HepG2 (cell line): ENCODE results near the gene SNX4. TPM values are rescaled to one million over a fixed set of nuclear protein-coding genes. Genes with fewer than 3 reads are reported as not detected.

Source experiments
- CC2D1A ChIP-seq: sonication (generic); formaldehyde crosslinking; IDR thresholded peaks from 2 replicates; pipeline ENCODE4 v1.8.1; 2023; ENCODE audit warnings: mild to moderate bottlenecking, missing genetic modification reagents
- HOXA9 ChIP-seq: sonication (generic); formaldehyde crosslinking; IDR thresholded peaks from 2 replicates; pipeline ENCODE4 v1.8.1; 2022; ENCODE audit warnings: missing genetic modification reagents, mild to moderate bottlenecking, moderate library complexity, borderline replicate concordance
- KDM3A ChIP-seq: IDR thresholded peaks from 2 replicates; pipeline ENCODE4 v1.6.1; 2018; ENCODE audit warnings: low read depth, missing compliant biosample characterization
- NFRKB ChIP-seq: fragments of 450-650 bp; IDR thresholded peaks from 2 replicates; pipeline ENCODE4 v1.6.1; 2017
- SOX6 ChIP-seq, 2 experiments: fragments of 450-650 bp in 1 of 2; sonication (generic) in 1 of 2; formaldehyde crosslinking in 1 of 2; IDR thresholded peaks; 2 replicates each; pipeline versions ENCODE4 v1.4.0 to v1.6.1; 2017 to 2020; ENCODE audit warnings: antibody characterized with exemption in 1 of 2, mild to moderate bottlenecking in 1 of 2, missing genetic modification reagents in 1 of 2
- THAP9 ChIP-seq: sonication (generic); formaldehyde crosslinking; IDR thresholded peaks from 2 replicates; pipeline ENCODE4; 2020; ENCODE audit warnings: missing genetic modification reagents, mild to moderate bottlenecking, borderline replicate concordance
- ZBTB4 ChIP-seq: sonication (generic); formaldehyde crosslinking; IDR thresholded peaks from 2 replicates; pipeline ENCODE4 v1.4.0; 2020; ENCODE audit warnings: missing genetic modification reagents, mild to moderate bottlenecking, borderline replicate concordance
- ZIK1 ChIP-seq: sonication (generic); formaldehyde crosslinking; IDR thresholded peaks from 2 replicates; pipeline ENCODE4 v1.5.0; 2020; ENCODE audit warnings: mild to moderate bottlenecking, low read depth, missing genetic modification reagents, borderline replicate concordance
- ZKSCAN8 ChIP-seq: IDR thresholded peaks from 2 replicates; pipeline ENCODE4 v1.6.1; 2016; ENCODE audit warnings: borderline replicate concordance, missing genetic modification reagents, missing compliant biosample characterization
- ZNF383 ChIP-seq: sonication (generic); formaldehyde crosslinking; IDR thresholded peaks from 2 replicates; pipeline ENCODE4 v1.4.0; 2020; ENCODE audit warnings: missing genetic modification reagents, mild to moderate bottlenecking, borderline replicate concordance
- ZNF547 ChIP-seq: sonication (generic); formaldehyde crosslinking; IDR thresholded peaks from 2 replicates; pipeline ENCODE4 v1.5.1; 2020; ENCODE audit warnings: mild to moderate bottlenecking, missing genetic modification reagents
- ZNF7 ChIP-seq: IDR thresholded peaks from 2 replicates; pipeline ENCODE4 v1.6.1; 2016; ENCODE audit warnings: missing biosample characterization, missing genetic modification reagents
- ZNF704 ChIP-seq: sonication (generic); formaldehyde crosslinking; IDR thresholded peaks from 2 replicates; pipeline ENCODE4 v1.8.1; 2023; ENCODE audit warnings: mild to moderate bottlenecking, inconsistent platforms, moderate library complexity, missing genetic modification reagents, borderline replicate concordance
- ZNF75D ChIP-seq: sonication (generic); formaldehyde crosslinking; IDR thresholded peaks from 2 replicates; pipeline ENCODE4 v1.8.1; 2023; ENCODE audit warnings: missing genetic modification reagents, mild to moderate bottlenecking, borderline replicate concordance
- polyA plus RNA-seq, 8 experiments: library from polyadenylated mRNA; depleted of rRNA in 3 of 8; stranded (reverse) in 7 of 8; unstranded in 1 of 8; fragments of >200 nt; fragmentation: Illumina TruSeq in 4 of 8; extraction: Trizol in 4 of 8; gene quantifications; 2 replicates each; pipeline versions ENCODE4 v1.2.1 to v1.2.3, GENCODE V29; 2011 to 2016; ENCODE audit warnings: low read depth in 4 of 8, missing spikeins in 1 of 8, mixed read lengths in 1 of 8; ENCODE audit not compliant: insufficient read depth in 1 of 8
- total RNA-seq, 5 experiments: library from RNA; depleted of rRNA; stranded (reverse); fragments of >200 nt; fragmentation: Illumina TruSeq; extraction: Trizol; gene quantifications; 2 replicates each; pipeline ENCODE4 v1.2.3, GENCODE V29; 2016; ENCODE audit warnings: low read depth in 1 of 5
- TF ChIP-seq, protein P1 (sequence below): sonication (generic); formaldehyde crosslinking; IDR thresholded peaks from 2 replicates; pipeline ENCODE4 v1.9.0; 2021; ENCODE audit warnings: missing genetic modification reagents, mild to moderate bottlenecking, borderline replicate concordance
- TF ChIP-seq, protein P2 (sequence below): sonication (generic); formaldehyde crosslinking; IDR thresholded peaks from 2 replicates; pipeline ENCODE4 v1.5.1; 2020; ENCODE audit warnings: missing genetic modification reagents, mild to moderate bottlenecking, borderline replicate concordance

The SNX4 gene
- total and polyA plus RNA-seq, 2 of the 13 experiments (the other 11 are each of a cell fraction or from before 2014, with no cell fraction given), result 18.1 to 73.6 TPM

- no peak; the same call in 1 of the 2 replicates for TF ChIP-seq ZNF547
- TF ChIP-seq ZBTB4, result no peak
- no peak for TF ChIP-seq ZKSCAN8 (CRISPR knock-in tag)
- no peak for TF ChIP-seq NFRKB
- TF ChIP-seq, protein P1, sequence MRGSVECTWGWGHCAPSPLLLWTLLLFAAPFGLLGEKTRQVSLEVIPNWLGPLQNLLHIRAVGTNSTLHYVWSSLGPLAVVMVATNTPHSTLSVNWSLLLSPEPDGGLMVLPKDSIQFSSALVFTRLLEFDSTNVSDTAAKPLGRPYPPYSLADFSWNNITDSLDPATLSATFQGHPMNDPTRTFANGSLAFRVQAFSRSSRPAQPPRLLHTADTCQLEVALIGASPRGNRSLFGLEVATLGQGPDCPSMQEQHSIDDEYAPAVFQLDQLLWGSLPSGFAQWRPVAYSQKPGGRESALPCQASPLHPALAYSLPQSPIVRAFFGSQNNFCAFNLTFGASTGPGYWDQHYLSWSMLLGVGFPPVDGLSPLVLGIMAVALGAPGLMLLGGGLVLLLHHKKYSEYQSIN (CRISPR knock-in tag), result no peak
- no peak for TF ChIP-seq CC2D1A
- TF ChIP-seq THAP9 (CRISPR knock-in tag), result no peak
- TF ChIP-seq, protein P2, sequence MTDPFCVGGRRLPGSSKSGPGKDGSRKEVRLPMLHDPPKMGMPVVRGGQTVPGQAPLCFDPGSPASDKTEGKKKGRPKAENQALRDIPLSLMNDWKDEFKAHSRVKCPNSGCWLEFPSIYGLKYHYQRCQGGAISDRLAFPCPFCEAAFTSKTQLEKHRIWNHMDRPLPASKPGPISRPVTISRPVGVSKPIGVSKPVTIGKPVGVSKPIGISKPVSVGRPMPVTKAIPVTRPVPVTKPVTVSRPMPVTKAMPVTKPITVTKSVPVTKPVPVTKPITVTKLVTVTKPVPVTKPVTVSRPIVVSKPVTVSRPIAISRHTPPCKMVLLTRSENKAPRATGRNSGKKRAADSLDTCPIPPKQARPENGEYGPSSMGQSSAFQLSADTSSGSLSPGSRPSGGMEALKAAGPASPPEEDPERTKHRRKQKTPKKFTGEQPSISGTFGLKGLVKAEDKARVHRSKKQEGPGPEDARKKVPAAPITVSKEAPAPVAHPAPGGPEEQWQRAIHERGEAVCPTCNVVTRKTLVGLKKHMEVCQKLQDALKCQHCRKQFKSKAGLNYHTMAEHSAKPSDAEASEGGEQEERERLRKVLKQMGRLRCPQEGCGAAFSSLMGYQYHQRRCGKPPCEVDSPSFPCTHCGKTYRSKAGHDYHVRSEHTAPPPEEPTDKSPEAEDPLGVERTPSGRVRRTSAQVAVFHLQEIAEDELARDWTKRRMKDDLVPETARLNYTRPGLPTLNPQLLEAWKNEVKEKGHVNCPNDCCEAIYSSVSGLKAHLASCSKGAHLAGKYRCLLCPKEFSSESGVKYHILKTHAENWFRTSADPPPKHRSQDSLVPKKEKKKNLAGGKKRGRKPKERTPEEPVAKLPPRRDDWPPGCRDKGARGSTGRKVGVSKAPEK (CRISPR knock-in tag), result no peak
- peak; percentile 79; the same call in 1 of the 2 replicates for TF ChIP-seq ZNF704 (CRISPR knock-in tag)
- no peak for TF ChIP-seq ZIK1 (CRISPR knock-in tag)
- no peak for TF ChIP-seq ZNF7 (CRISPR knock-in tag)
- no peak for TF ChIP-seq KDM3A (CRISPR knock-in tag)
- no peak for TF ChIP-seq SOX6 (IDR thresholded peaks at IDR 0.05)
- TF ChIP-seq SOX6 (CRISPR knock-in tag; IDR thresholded peaks at IDR 0.05), result no peak
- no peak for TF ChIP-seq HOXA9 (CRISPR knock-in tag)
- TF ChIP-seq ZNF75D, result no peak
- TF ChIP-seq ZNF383, result no peak
Observed at GRCh38 chr3:125519678-125520562, at the start of gene SNX4 (continued).
